NCI-H524 (cell line): Measurements from ENCODE around the gene POLN.
"Not testable (repeated sequence)": the region's sequence is repeated elsewhere in the genome, so short reads cannot be mapped to it uniquely, and the experiment has no call there.

ENCODE experiments used
- DNase-seq, 2 experiments: peaks; one replicate each; lab custom pipeline; 2025; lab: John Stamatoyannopoulos, UW

Gene POLN

DNA sequence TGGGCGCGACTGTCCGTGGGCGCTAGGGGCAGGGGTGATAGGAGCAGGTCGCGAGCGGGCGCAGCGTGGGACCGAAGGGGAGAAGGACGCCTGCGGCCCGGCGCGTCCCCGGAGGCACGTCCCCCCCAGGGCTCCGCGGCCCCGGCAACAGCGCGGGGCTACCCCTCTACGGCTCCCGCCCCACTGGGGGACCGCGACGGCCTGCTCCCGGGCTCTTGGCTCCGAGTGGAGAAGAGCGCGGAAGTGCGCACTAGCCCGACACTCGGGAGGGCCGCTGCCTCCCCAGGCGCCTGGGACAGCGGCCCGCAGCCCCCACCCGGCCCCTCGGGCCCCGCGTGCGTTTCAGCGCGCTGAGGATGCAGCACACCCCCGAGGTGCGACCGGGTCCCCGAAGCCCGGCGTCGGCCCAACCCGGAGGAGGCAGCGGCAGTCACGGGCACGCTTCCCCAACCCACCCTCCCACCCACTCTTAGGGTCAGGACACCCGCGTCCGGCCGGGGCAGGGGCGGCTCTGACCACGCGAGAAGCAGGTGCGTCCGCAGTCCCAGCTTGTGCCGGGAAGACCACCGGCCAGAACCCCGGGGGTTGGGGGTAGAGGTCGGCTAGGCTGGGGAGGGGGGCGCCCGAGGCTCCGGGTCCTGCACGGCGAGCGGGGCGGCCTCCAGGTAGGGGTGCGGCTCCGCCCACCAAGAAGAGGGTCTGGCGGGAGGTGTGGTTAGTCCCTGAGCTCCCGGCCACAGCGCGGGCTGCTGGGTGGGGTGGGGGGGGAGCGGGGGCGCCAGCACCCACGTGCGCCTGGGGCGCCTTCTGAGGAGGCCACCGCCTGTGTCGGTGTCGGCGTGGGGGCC is 201.3 kb downstream of the POLN start:
- DNase-seq: peak in 1 of 2 experiments; percentile 37

DNA sequence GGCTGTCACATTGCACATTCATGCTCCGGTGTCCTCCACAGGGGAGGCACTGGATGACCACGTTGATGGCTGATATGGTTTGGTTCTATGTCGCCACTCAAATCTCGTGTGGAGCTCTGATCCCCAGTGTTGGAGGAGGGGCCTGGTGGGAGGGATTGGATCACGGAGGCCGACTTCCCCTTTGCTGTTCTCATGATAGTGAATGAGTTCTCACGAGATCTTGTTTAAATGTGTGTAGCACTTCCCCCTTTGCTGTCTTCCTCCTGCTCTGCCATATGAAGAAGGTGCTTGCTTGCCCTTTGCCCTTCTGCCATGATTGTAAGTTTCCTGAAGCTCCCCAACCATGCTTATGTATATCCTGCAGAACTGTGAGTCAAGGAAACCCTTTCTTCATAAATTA is 205.1 kb downstream of the POLN start:
- no peak for DNase-seq

DNA sequence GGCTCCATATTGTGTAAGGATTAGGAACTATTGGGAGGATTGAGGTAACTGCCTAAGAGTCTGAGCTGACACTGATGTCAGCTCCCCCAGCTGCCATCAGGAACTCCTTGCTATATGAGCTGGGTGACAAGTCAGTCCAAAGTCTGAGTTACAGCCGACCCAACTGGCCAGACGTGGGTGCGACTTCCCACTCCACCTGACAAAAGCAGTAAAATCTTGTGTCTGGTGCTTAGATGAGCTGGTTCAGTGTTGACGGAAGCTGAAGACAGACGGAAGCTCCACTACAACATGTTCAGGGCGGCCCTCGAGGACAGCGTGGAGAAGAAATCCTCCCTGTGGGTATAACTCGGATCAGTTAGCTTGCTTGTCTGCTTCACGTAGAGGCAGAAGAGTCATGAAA is 205.6 kb downstream of the POLN start:
- no peak for DNase-seq

DNA sequence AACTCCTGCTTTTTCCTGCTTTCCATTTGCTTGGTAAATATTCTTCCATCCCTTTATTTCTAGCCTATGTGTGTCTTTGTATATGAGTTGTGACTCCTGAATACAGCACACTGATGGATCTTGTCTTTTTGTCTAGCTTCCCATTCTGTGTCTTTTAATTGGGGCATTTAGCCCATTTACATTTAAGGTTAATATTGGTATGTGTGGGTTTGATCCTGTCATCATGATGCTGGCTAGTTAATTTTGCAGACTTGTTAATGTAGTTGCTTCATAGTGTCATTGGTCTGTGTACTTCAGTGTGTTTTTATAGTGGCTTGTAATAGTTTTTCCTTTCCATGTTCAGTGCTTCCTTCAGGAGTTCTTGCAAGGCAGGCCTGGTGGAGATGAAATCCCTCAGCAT is 210.8 kb downstream of the POLN start:
- DNase-seq: not testable (repeated sequence)

DNA sequence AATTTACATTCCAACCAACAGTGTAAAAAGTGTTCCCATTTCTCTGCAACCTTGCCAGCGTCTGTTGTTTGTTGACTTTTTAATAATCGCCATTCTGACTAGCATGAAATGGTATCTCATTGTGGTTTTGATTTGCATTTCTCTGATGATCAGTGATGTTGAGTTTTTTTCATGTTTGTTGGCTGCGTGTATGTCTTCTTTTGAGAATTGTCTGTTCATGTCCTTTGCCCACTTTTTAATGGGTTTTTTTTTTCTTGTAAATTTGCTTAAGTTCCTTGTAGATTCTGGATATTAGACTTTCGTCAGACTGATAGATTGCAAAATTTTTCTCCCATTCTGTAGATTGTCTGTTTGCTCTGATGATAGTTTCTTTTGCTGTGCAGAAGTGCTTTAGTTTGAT is 214.8 kb downstream of the POLN start:
- not testable (repeated sequence) for DNase-seq

DNA sequence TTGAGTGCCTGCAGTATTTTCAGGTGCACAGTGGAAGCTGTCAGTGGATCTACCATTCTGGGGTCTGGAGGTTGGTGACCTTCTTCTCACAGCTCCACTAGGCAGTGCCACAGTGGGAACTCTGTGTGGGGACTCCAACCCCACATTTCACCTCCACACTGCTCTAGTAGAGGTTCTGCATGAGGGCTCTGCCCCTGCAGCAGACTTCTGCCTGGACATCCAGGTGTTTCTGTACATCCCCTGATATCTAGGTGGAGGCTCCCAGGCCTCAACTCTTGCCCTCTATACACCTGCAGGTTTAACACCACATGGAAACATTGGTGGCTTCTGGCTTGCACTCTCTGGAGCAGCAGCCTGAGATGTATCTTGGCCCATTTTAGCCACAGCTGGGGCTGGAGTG is 216.1 kb downstream of the POLN start:
- no peak for DNase-seq

DNA sequence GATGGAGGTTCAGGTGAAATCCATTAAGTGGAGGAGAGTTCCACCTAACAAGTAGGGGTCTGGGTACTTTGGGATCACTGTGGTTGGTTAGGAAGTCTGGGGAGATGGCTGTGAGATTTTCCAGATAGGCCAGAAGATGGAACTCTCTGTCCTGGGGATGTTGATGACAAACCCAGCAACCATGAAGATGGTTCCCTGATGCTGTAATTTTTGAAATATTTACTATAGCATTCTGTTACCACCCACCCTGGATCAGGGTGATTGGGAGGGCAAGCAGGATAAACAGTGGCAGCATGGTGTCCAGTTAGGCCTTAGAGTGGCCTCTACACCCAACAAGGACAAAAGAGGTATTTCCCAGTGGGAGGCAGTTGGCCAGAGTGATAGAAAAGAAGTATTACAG is 217.2 kb downstream of the POLN start:
- DNase-seq: no peak
